GM23338 (cell line): ENCODE measurements around the gene PGS1. TPM values are rescaled to one million over a fixed set of nuclear protein-coding genes. Genes with fewer than 3 reads are reported as not detected.

ENCODE experiments used
- ATAC-seq: fragments of 200-7000 bp; cut with Tn5 transposase; 3 replicates; pipeline ENCODE4 v1.9.1; 2020
- DNase-seq: peaks from one replicate; pipeline ENCODE4 v3.0.0-alpha.2; 2015; ENCODE audit warnings: low spot score
- H2AFZ ChIP-seq: fragments of 200-600 bp; sonication (generic); 2 replicates; pipeline ENCODE4 v1.8.0; 2016; ENCODE audit warnings: antibody characterized with exemption, mild to moderate bottlenecking, moderate library complexity
- H3F3A ChIP-seq: fragments of 200-600 bp; sonication (generic); replicated peaks from 2 replicates; pipeline ENCODE4 v1.8.0; 2017; ENCODE audit warnings: antibody characterized with exemption, mixed run types, low read depth
- H3K27ac ChIP-seq: fragments of 200-600 bp; sonication (generic); 2 replicates; pipeline ENCODE4 v1.6.1; 2016; ENCODE audit warnings: low read depth
- H3K27me3 ChIP-seq: fragments of 200-600 bp; sonication (generic); 2 replicates; pipeline ENCODE4 v1.8.0; 2016; ENCODE audit warnings: mild to moderate bottlenecking, mixed run types, moderate library complexity; ENCODE audit not compliant: insufficient read depth
- H3K36me3 ChIP-seq: fragments of 200-600 bp; sonication (generic); 2 replicates; pipeline ENCODE4 v1.8.0; 2016; ENCODE audit warnings: mild to moderate bottlenecking; ENCODE audit not compliant: insufficient read depth
- H3K4me1 ChIP-seq: fragments of 200-600 bp; sonication (generic); 2 replicates; pipeline ENCODE4 v1.8.0; 2016; ENCODE audit warnings: mild to moderate bottlenecking, moderate library complexity; ENCODE audit not compliant: insufficient read depth
- H3K4me2 ChIP-seq: fragments of 200-600 bp; sonication (generic); 2 replicates; pipeline ENCODE4 v1.7.1; 2017; ENCODE audit warnings: mixed run types
- H3K4me3 ChIP-seq: fragments of 200-600 bp; sonication (generic); 2 replicates; pipeline ENCODE4 v1.6.1; 2016; ENCODE audit warnings: mixed run types
- H3K79me2 ChIP-seq: fragments of 200-600 bp; sonication (generic); replicated peaks from 2 replicates; pipeline ENCODE4 v1.8.0; 2017; ENCODE audit warnings: mild to moderate bottlenecking; ENCODE audit not compliant: insufficient read depth
- H3K9me2 ChIP-seq: fragments of 200-600 bp; sonication (generic); 2 replicates; pipeline ENCODE4 v1.8.0; 2017; ENCODE audit not compliant: insufficient read depth
- H4K20me1 ChIP-seq: fragments of 200-600 bp; sonication (generic); replicated peaks from 2 replicates; pipeline ENCODE4 v1.8.0; 2017; ENCODE audit warnings: mild to moderate bottlenecking; ENCODE audit not compliant: insufficient read depth
- H3K27ac Mint-ChIP-seq: 2 replicates; pipeline ENCODE4 v1.8.0; 2020; ENCODE audit warnings: inconsistent platforms, mild to moderate bottlenecking, moderate library complexity, mixed read lengths
- H3K27me3 Mint-ChIP-seq: 3 replicates; pipeline ENCODE4 v1.8.0; 2022; ENCODE audit warnings: low read depth, mild to moderate bottlenecking, moderate library complexity, mixed read lengths, inconsistent platforms; ENCODE audit not compliant: insufficient read depth, poor library complexity
- H3K36me3 Mint-ChIP-seq: 3 replicates; pipeline ENCODE4 v1.8.0; 2021; ENCODE audit warnings: low read depth, mild to moderate bottlenecking, inconsistent platforms, moderate library complexity, mixed read lengths
- H3K4me1 Mint-ChIP-seq: 3 replicates; pipeline ENCODE4 v1.8.0; 2020; ENCODE audit warnings: mild to moderate bottlenecking, inconsistent platforms, mixed read lengths
- H3K4me3 Mint-ChIP-seq: 3 replicates; pipeline ENCODE4 v1.8.0; 2021; ENCODE audit warnings: moderate library complexity, mild to moderate bottlenecking, inconsistent platforms, mixed read lengths
- H3K9me3 Mint-ChIP-seq: 3 replicates; pipeline ENCODE4 v1.8.0; 2020; ENCODE audit warnings: moderate library complexity, mild to moderate bottlenecking, inconsistent platforms, mixed read lengths
- CREB1 ChIP-seq: fragments of 250-450 bp; sonication (Bioruptor Pico); IDR thresholded peaks from 2 replicates; pipeline ENCODE4 v1.5.0; 2020; ENCODE audit warnings: low read depth, mild to moderate bottlenecking, moderate library complexity
- CTCF ChIP-seq, 2 experiments: fragments of 200-600 bp in 1 of 2; sonication (generic) in 1 of 2; conservative IDR thresholded peaks; 2 replicates each; pipeline versions ENCODE4 v1.5.1 to v1.6.1; 2016 to 2017; ENCODE audit warnings: antibody characterized with exemption in 2 of 2, low read depth in 2 of 2, mild to moderate bottlenecking in 2 of 2, moderate library complexity in 1 of 2
- ETS1 ChIP-seq: IDR thresholded peaks from 2 replicates; pipeline ENCODE4 v1.6.1; 2016; ENCODE audit warnings: antibody characterized with exemption
- JUNB ChIP-seq: IDR thresholded peaks from one replicate; pipeline ENCODE4 v1.6.1; 2016; ENCODE audit warnings: antibody characterized with exemption; ENCODE audit not compliant: unreplicated experiment
- NANOG ChIP-seq: IDR thresholded peaks from 2 replicates; pipeline ENCODE4 v1.6.1; 2016; ENCODE audit warnings: antibody characterized with exemption, borderline replicate concordance
- POLR2AphosphoS5 ChIP-seq: IDR thresholded peaks from 2 replicates; pipeline ENCODE4 v1.6.1; 2016; ENCODE audit warnings: antibody characterized with exemption, low read depth
- REST ChIP-seq: IDR thresholded peaks from one replicate; pipeline ENCODE4 v1.6.1; 2018; ENCODE audit warnings: antibody characterized with exemption; ENCODE audit not compliant: unreplicated experiment
- ZNF114 ChIP-seq: fragments of 250-450 bp; sonication (Bioruptor Pico); IDR thresholded peaks from 2 replicates; pipeline ENCODE4 v1.5.0; 2020; ENCODE audit warnings: mild to moderate bottlenecking, moderate library complexity
- ZNF331 ChIP-seq: fragments of 250-450 bp; sonication (Bioruptor Pico); IDR thresholded peaks from 2 replicates; pipeline ENCODE4 v1.5.0; 2020; ENCODE audit warnings: low read depth, mild to moderate bottlenecking, moderate library complexity
- ZNF462 ChIP-seq: fragments of 250-450 bp; sonication (Bioruptor Pico); IDR thresholded peaks from 2 replicates; pipeline ENCODE4 v1.5.0; 2020; ENCODE audit warnings: mild to moderate bottlenecking, moderate library complexity
- polyA plus RNA-seq: library from polyadenylated mRNA; unstranded; fragments of >200 nt; fragmentation: Nextera tagmentation; extraction: Ambion mirVana; gene quantifications from 2 replicates; pipeline ENCODE4 v1.2.1, GENCODE V29; 2016
- total RNA-seq: library from RNA; depleted of rRNA; stranded (reverse); fragments of >200 nt; shearing (Covaris generic); gene quantifications from 2 replicates; pipeline ENCODE4 v1.2.3, GENCODE V29; 2014

PGS1 gene
- total and polyA plus RNA-seq, 2 experiments from 2014 or later, result 43.9 to 67.1 TPM

- TF ChIP-seq ZNF462 (CRISPR knock-in tag) (no peak), CTCF (conservative IDR thresholded peaks at IDR 0.05; ENCODE audit: low read depth in 2 of 2) (peak in 1 of 2 experiments; percentile 26; a peak in 1 of 4 replicates), ETS1 (no peak), POLR2AphosphoS5 (peak; percentile 56; the same call in 1 of the 2 replicates), JUNB (no peak), ZNF114 (no peak), CREB1 (CRISPR knock-in tag) (peak; percentile 77), REST (no peak), ZNF331 (CRISPR knock-in tag) (no peak), NANOG (no peak)
- DNase-seq (peak; percentile 94), ATAC-seq (peak; percentile 5)
- Mint-ChIP-seq H3K4me3 (peak overlapping the region; percentile 76), H3K27me3 (peaks cover 36% of the 10 kb centered on the region), H3K4me1 (peaks cover 71% of the 10 kb centered on the region), H3K27ac (peak overlapping the region; percentile 65), H3K9me3 (no peaks in the 10 kb centered on the region), H3K36me3 (peaks cover 39% of the 10 kb centered on the region)
- Histone ChIP-seq H4K20me1 (peaks cover 28% of the 10 kb centered on the region), H3K36me3 (peaks cover 12% of the 10 kb centered on the region; the same call in 1 of the 2 replicates), H3K9me2 (no peaks in the 10 kb centered on the region), H3K4me1 (peaks cover 63% of the 10 kb centered on the region), H3K27ac (no peak overlapping the region), H2AFZ (no peak overlapping the region), H3K79me2 (peaks cover 34% of the 10 kb centered on the region), H3K27me3 (peaks cover 34% of the 10 kb centered on the region), H3F3A (peaks cover 53% of the 10 kb centered on the region), H3K4me2 (peak overlapping the region; percentile 76), H3K4me3 (peak overlapping the region; percentile 39)
Observed at GRCh38 chr17:78356101-78356713, 22.2 kb upstream of the PGS1 start.
